Measurements from ENCODE around the gene BHLHE23. TPM values are rescaled to one million over a fixed set of nuclear protein-coding genes. Genes with fewer than 3 reads are reported as not detected.

BHLHE23 gene
- total RNA-seq, 1 experiment from 2014 or later = not detected

- DNase-seq (ENCODE audit: low spot score) = no peak
Measured at GRCh38 chr20:62972845-62973745, 33.7 kb downstream of the BHLHE23 start.

GRCh38 chr20:62971950-62972844 lies 34.6 kb downstream of the BHLHE23 start:
- DNase-seq (ENCODE audit: low spot score) = peak; percentile 72

- DNase-seq (ENCODE audit: low spot score) = no peak
Measured at GRCh38 chr20:62971211-62971949, 35.4 kb downstream of the BHLHE23 start.

- DNase-seq (ENCODE audit: low spot score) = no peak
Measured at GRCh38 chr20:62970307-62971210, 36.2 kb downstream of the BHLHE23 start.

- no peak for DNase-seq (ENCODE audit: low spot score)
Measured at GRCh38 chr20:62969939-62970306, 36.8 kb downstream of the BHLHE23 start.

GRCh38 chr20:62969179-62969760 lies 37.5 kb downstream of the BHLHE23 start:
- no peak for DNase-seq (ENCODE audit: low spot score)

- no peak for DNase-seq (ENCODE audit: low spot score)
Measured at GRCh38 chr20:62968378-62969178, 38.2 kb downstream of the BHLHE23 start.

GRCh38 chr20:62967628-62968351 lies 39.0 kb downstream of the BHLHE23 start:
- DNase-seq (ENCODE audit: low spot score) = no peak

GRCh38 chr20:62967149-62967501 lies 39.6 kb downstream of the BHLHE23 start:
- DNase-seq (ENCODE audit: low spot score) = no peak

- DNase-seq (ENCODE audit: low spot score) = no peak
Measured at GRCh38 chr20:62966212-62967148, 40.3 kb downstream of the BHLHE23 start.

GRCh38 chr20:62965363-62965771 lies 41.4 kb downstream of the BHLHE23 start:
- no peak for DNase-seq (ENCODE audit: low spot score)

- no peak for DNase-seq (ENCODE audit: low spot score)
Measured at GRCh38 chr20:62964700-62965099, 42.1 kb downstream of the BHLHE23 start.

- no peak for DNase-seq (ENCODE audit: low spot score)
Measured at GRCh38 chr20:62963614-62964397, 43.0 kb downstream of the BHLHE23 start.

GRCh38 chr20:62962891-62963613 lies 43.7 kb downstream of the BHLHE23 start:
- no peak for DNase-seq (ENCODE audit: low spot score)

- no peak for DNase-seq (ENCODE audit: low spot score)
Measured at GRCh38 chr20:62962221-62962879, 44.4 kb downstream of the BHLHE23 start.

- DNase-seq (ENCODE audit: low spot score) = no peak
Measured at GRCh38 chr20:62961799-62962198, 45.0 kb downstream of the BHLHE23 start.
